Peyer's patch (tissue), 4 donors: ENCODE measurements around the gene TOGARAM2.

Experiments used
- CTCF ChIP-seq, 6 experiments: fragments of 450-650 bp in 4 of 6; fragments of 200-600 bp in 2 of 6; sonication (generic) in 1 of 6; IDR thresholded peaks; one replicate each; pipeline ENCODE4 v1.5.1; 2017 to 2019; ENCODE audit warnings: antibody characterized with exemption in 6 of 6, mild to moderate bottlenecking in 3 of 6, moderate library complexity in 1 of 6
- POLR2A ChIP-seq, 2 donors: fragments of 450-650 bp; IDR thresholded peaks; one replicate each; pipeline ENCODE4 v1.5.1; 2017; ENCODE audit warnings: antibody characterized with exemption in 2 of 2, mild to moderate bottlenecking in 2 of 2, moderate library complexity in 2 of 2

- TF ChIP-seq CTCF (IDR thresholded peaks at IDR 0.05) (no peak), POLR2A (IDR thresholded peaks at IDR 0.05) (no peak)
These were observed 8.9 kb downstream of the TOGARAM2 start for GRCh38 chr2:28989973-28990372.
